Mucosa of stomach (tissue), 1 donor: ENCODE measurements around the gene FLOT2.
"Not testable (repeated sequence)": the region's sequence is repeated elsewhere in the genome, so short reads cannot be mapped to it uniquely, and the experiment has no call there.

Experiments used
- H3K27me3 ChIP-seq: one replicate; pipeline ENCODE4 v1.7.0; 2013; ENCODE audit warnings: mild to moderate bottlenecking, low read length; ENCODE audit not compliant: control insufficient read depth, insufficient read depth
- H3K36me3 ChIP-seq: one replicate; pipeline ENCODE4 v1.7.0; 2013; ENCODE audit warnings: low read length; ENCODE audit not compliant: control insufficient read depth, insufficient read depth
- H3K4me1 ChIP-seq: one replicate; pipeline ENCODE4 v1.7.0; 2013; ENCODE audit warnings: mild to moderate bottlenecking, low read length; ENCODE audit not compliant: control insufficient read depth, insufficient read depth
- H3K4me3 ChIP-seq: one replicate; pipeline ENCODE4 v1.7.0; 2013; ENCODE audit warnings: low read length
- H3K9ac ChIP-seq: one replicate; pipeline ENCODE4 v1.7.0; 2013; ENCODE audit warnings: mild to moderate bottlenecking, low read length, moderate library complexity
- H3K9me3 ChIP-seq: one replicate; pipeline ENCODE4 v1.7.0; 2013; ENCODE audit warnings: mild to moderate bottlenecking, low read length, moderate library complexity; ENCODE audit not compliant: control insufficient read depth
- donor health status: Pancreatic carcinoma.

The FLOT2 gene

GRCh38 chr17:28861393-28862203, 35.9 kb downstream of the FLOT2 start:
- Histone ChIP-seq H3K9ac (peak overlapping the region; percentile 49), H3K4me3 (peak overlapping the region; percentile 12), H3K36me3 (peaks cover 18% of the 10 kb centered on the region), H3K4me1 (peaks cover 51% of the 10 kb centered on the region), H3K9me3 (no peaks in the 10 kb centered on the region), H3K27me3 (no peaks in the 10 kb centered on the region)

GRCh38 chr17:28860363-28860808, 37.1 kb downstream of the FLOT2 start:
- H3K4me1 ChIP-seq: peaks cover 43% of the 10 kb centered on the region
- H3K27me3 ChIP-seq: no peaks in the 10 kb centered on the region
- H3K4me3 ChIP-seq: peak overlapping the region; percentile 41
- no peaks in the 10 kb centered on the region for H3K9me3 ChIP-seq
- H3K9ac ChIP-seq: peak overlapping the region; percentile 22
- H3K36me3 ChIP-seq: peaks cover 21% of the 10 kb centered on the region

DNA sequence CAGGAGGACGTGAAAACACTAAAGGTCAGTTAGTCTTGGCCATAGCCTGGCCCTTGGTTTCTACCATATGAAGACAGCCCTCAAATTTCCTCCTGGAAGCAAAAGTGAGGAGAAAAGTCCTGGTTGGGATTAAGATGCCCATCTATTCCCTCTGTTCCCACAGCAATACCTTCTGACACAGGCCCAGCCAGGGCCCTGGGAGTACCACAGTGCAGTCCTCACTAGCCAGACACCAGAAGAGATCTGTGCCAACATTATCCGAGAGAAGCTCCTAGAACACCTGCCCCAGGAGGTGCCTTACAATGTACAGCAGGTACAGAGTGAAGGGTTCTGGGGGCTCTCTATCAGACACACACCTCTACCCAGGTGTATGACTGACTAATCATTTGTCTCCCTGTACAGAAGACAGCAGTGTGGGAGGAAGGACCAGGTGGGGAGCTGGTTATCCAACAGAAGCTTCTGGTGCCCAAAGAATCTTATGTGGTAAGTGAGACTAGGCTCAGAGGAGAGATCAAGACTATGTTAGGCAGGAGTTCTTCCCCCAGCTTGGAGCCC, 38.7 kb downstream of the FLOT2 start:
- peaks cover 34% of the 10 kb centered on the region for H3K4me1 ChIP-seq
- H3K36me3 ChIP-seq: peaks cover 21% of the 10 kb centered on the region
- H3K27me3 ChIP-seq: no peaks in the 10 kb centered on the region
- H3K9ac ChIP-seq: no peak overlapping the region
- H3K9me3 ChIP-seq: no peaks in the 10 kb centered on the region
- H3K4me3 ChIP-seq: no peak overlapping the region

DNA sequence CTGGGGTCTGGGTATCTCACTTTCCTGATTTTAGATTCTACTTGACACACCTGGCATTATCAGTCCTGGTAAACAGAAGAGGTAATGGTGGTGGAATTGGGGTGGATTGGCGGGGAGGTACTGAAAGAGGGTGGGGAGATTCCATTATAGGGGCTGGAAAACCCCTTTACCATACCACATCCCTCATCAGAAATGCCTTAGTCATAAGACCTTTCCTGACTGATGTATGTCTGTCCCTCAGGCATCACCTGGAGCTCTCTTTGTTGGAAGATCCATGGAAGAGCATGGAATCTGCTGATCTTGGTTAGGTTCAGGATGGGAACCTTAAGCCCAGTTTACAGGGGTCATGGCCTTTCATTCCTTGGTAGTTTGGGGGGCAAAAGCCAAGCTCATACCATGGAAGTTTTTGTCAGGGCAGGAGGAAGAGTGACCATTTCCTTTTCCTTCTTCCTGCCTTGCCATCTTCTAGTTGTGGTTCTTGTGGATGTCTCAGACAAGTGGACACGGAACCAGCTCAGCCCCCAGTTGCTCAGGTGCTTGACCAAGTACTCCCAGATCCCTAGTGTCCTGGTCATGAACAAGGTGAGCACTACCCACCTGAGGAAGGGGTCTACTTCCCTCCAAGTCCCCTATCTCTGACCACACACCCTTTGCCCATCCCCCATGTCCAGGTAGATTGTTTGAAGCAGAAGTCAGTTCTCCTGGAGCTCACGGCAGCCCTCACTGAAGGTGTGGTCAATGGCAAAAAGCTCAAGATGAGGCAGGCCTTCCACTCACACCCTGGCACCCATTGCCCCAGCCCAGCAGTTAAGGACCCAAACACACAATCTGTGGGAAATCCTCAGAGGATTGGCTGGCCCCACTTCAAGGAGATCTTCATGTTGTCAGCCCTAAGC, 39.4 kb downstream of the FLOT2 start:
- no peak overlapping the region for H3K4me3 ChIP-seq
- peaks cover 21% of the 10 kb centered on the region for H3K36me3 ChIP-seq
- no peak overlapping the region for H3K9ac ChIP-seq
- peaks cover 28% of the 10 kb centered on the region for H3K4me1 ChIP-seq
- no peaks in the 10 kb centered on the region for H3K27me3 ChIP-seq
- H3K9me3 ChIP-seq: no peaks in the 10 kb centered on the region

DNA sequence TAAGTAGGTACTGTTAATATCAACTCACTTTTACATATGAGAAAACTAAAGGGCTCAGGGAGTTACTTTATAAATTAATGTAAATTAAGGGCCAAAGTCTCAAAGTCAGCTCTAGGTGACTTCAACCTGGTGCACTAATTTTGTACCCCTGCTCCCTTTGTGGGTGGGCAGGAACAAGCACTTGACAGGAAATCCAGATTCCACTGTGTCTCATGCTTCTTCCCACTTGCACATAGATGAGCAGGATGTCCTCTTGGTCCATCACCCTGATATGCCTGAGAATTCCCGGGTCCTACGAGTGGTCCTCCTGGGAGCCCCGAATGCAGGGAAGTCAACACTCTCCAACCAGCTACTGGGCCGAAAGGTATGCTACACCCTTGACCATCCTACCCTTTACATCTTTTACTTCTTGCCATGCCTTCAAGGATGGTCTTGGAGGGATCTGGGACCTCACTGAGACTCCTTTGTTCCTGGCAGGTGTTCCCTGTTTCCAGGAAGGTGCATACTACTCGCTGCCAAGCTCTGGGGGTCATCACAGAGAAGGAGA, 41.4 kb downstream of the FLOT2 start:
- no peak overlapping the region for H3K9ac ChIP-seq
- peaks cover 21% of the 10 kb centered on the region for H3K36me3 ChIP-seq
- H3K4me1 ChIP-seq: peaks cover 10% of the 10 kb centered on the region
- H3K27me3 ChIP-seq: no peaks in the 10 kb centered on the region
- no peak overlapping the region for H3K4me3 ChIP-seq
- no peaks in the 10 kb centered on the region for H3K9me3 ChIP-seq

DNA sequence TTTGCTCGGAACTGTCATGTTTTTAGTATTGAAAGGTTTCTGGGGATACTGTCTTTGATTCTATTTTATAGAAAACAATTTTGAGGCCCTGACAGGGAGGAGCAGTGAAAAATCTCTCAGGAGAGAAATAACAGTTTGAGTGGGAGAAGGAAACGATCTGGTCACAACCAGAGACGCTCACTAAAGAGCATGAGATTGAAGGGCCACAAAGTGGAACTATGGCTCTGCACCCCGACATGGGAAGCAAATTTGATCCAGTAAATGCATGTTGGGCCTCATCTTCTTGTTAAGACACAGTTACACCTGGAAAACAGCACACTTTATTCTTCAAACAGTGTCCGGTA, 42.2 kb downstream of the FLOT2 start:
- H3K27me3 ChIP-seq: no peaks in the 10 kb centered on the region
- H3K4me1 ChIP-seq: peaks cover 10% of the 10 kb centered on the region
- H3K4me3 ChIP-seq: peak overlapping the region; percentile 56
- H3K9me3 ChIP-seq: no peaks in the 10 kb centered on the region
- peaks cover 19% of the 10 kb centered on the region for H3K36me3 ChIP-seq
- H3K9ac ChIP-seq: peak overlapping the region; percentile 80

DNA sequence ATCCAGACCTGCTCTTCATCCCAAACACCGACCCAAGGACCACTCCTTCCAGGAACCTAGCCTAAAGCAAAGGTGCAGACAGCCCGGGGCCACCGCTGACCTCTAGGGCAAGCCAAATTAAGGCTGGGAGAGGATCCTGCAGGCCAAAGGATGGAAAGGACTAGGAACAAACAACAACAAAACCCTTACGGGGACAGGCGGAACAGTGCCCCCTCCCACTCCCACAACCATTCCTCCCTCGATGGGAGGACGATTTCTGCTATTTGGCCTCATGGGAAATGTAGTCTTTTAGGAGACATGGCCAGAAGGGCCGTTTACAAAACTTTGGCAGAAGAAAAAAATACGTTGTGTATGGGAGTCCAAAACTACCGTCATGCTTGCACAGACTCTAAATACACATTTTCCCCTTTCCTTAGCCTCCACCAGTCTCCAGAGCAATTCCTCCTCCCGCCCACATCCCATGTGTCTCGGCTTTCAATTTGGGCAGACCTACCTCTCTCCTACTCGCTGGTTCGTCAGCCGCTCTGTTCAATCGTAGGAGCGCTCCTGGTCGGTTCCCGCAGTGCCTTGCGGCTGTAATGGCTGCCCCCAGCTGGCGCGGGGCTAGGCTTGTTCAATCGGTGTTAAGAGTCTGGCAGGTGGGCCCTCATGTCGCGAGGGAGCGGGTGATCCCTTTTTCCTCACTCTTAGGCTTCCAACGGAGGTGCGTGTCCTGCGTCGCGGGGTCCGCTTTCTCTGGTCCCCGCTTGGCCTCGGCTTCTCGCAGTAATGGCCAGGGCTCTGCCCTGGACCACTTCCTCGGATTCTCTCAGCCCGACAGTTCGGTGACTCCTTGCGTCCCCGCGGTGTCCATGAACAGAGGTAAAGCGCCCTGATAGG, 42.8 kb downstream of the FLOT2 start, which contains the start of gene ERAL1:
Gene ERAL1, plus strand, starts transcription at position 560 of the 879 bp plus-strand sequence. Its CDS starts 19 bp downstream, at position 579.
- Histone ChIP-seq H3K36me3 (peaks cover 17% of the 10 kb centered on the region), H3K27me3 (no peaks in the 10 kb centered on the region), H3K4me3 (peak within 1 kb of the TSS; percentile 56)

GRCh38 chr17:28853295-28853694, 44.2 kb downstream of the FLOT2 start:
- Histone ChIP-seq H3K4me3 (no peak overlapping the region), H3K9ac (no peak overlapping the region), H3K27me3 (no peaks in the 10 kb centered on the region), H3K36me3 (peaks cover 10% of the 10 kb centered on the region), H3K4me1 (peaks cover 10% of the 10 kb centered on the region), H3K9me3 (no peaks in the 10 kb centered on the region)

More for the DNA sequence above, 42.8 kb downstream of the FLOT2 start, which contains the start of gene ERAL1:
- peak within 1 kb of the TSS; percentile 80 for H3K9ac ChIP-seq
- no peaks in the 10 kb centered on the region for H3K9me3 ChIP-seq
- H3K4me1 ChIP-seq: peaks cover 10% of the 10 kb centered on the region

- H3K9me3 ChIP-seq: no peaks in the 10 kb centered on the region
Observed at GRCh38 chr17:28849281-28849680, 48.3 kb downstream of the FLOT2 start.

DNA sequence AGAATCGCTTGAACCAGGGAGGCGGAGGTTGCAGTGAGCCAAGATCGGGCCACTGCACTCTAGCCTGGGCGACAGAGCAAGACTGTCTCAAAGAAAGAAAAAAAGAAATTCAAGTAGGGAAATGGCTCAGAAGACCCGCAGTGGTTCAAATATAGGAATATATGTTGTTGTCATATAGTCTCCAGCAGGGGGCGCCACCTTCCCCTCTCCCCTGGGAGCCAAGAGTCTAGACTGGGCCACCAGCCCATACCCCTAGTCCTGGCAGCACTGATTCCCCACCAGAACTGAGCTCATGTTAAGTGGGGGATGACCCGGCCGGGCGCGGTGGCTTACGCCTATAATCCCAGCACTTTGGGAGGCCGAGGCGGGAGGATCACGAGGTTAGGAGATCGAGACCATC, 48.9 kb downstream of the FLOT2 start:
- not testable (repeated sequence) for H3K36me3 ChIP-seq, H3K27me3 ChIP-seq, H3K4me3 ChIP-seq, H3K4me1 ChIP-seq, H3K9me3 ChIP-seq, H3K9ac ChIP-seq

More at GRCh38 chr17:28849281-28849680, 48.3 kb downstream of the FLOT2 start:
- Histone ChIP-seq H3K4me3 (no peak overlapping the region), H3K27me3 (no peaks in the 10 kb centered on the region), H3K36me3 (no peaks in the 10 kb centered on the region), H3K4me1 (peaks cover 2% of the 10 kb centered on the region), H3K9ac (no peak overlapping the region)

DNA sequence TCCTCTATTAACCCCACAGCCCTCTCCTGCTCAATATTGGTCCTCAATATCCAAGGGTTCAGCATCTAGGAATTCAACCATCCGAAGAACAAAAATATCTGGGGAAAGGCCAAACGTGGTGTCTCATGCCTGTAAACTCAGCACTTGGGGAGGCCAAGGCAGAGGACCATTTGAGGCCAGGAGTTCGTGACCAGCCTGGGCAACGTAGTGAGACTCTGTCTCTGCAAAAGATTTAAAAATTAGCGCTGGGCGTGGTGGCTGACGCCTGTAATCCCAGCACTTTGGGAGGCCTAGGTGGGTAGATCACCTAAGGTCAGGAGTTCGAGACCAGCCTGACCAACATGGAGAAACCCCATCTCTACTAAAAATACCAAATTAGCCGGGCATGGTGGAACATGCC, 50.8 kb downstream of the FLOT2 start:
- H3K4me1 ChIP-seq, H3K27me3 ChIP-seq, H3K36me3 ChIP-seq, H3K9ac ChIP-seq, H3K9me3 ChIP-seq, H3K4me3 ChIP-seq: not testable (repeated sequence)
